Body of pancreas (tissue), 4 donors: ENCODE results near the gene CREB5. TPM values are rescaled to one million over a fixed set of nuclear protein-coding genes. Genes with fewer than 3 reads are reported as not detected.

Source experiments
- ATAC-seq: fragments of 150-250 bp; one replicate; pipeline ENCODE4 v1.9.1; 2016
- DNase-seq, 4 donors: peaks; one replicate each; pipeline ENCODE4 v3.0.0-alpha.2; 2019
- H3K27ac ChIP-seq, 4 donors: fragments of 200-600 bp; sonication (generic); 1 replicate in 3 of 4; 2 replicates in 1 of 4; pipeline versions ENCODE4 v1.5.1 to v1.6.1; 2016 to 2019; ENCODE audit warnings: mild to moderate bottlenecking in 1 of 4, mixed read lengths in 1 of 4, moderate library complexity in 1 of 4
- H3K27me3 ChIP-seq, 2 donors: fragments of 200-600 bp; sonication (generic); one replicate each; pipeline ENCODE4 v1.6.0; 2016; ENCODE audit warnings: mild to moderate bottlenecking in 1 of 2
- H3K36me3 ChIP-seq, 2 donors: fragments of 200-600 bp; sonication (generic); replicated peaks in 1 of 2; 2 replicates each; pipeline ENCODE4 v1.5.1; 2016; ENCODE audit warnings: low read depth in 2 of 2; ENCODE audit not compliant: insufficient read depth in 1 of 2
- H3K4me1 ChIP-seq: fragments of 200-600 bp; sonication (generic); one replicate; pipeline ENCODE4 v1.6.0; 2016
- H3K4me3 ChIP-seq, 2 donors: fragments of 200-600 bp; sonication (generic); 1 replicate in 1 of 2; 2 replicates in 1 of 2; pipeline ENCODE4 v1.5.1; 2016 to 2019
- H3K9me3 ChIP-seq, 3 donors: fragments of 200-600 bp; sonication (generic); 1 replicate in 2 of 3; 2 replicates in 1 of 3; pipeline ENCODE4 v1.5.1; 2016
- POLR2A ChIP-seq, 3 donors: fragments of 450-650 bp; IDR thresholded peaks; one replicate each; pipeline ENCODE4 v1.6.1; 2016; ENCODE audit warnings: antibody characterized with exemption in 3 of 3, mild to moderate bottlenecking in 2 of 3
- WGBS, 2 donors: methylation state at CpG; one replicate each; pipeline ENCODE4 v1.1.5; 2017; 5-methylcytosine and 5-hydroxymethylcytosine counted together
- intact Hi-C: fragments of 100-400 bp; cut with DNase I; formaldehyde crosslinking; loops from one replicate; pipeline ENCODE4 v1.15.1; 2023
- total RNA-seq, 2 donors: library from RNA; depleted of rRNA; stranded (reverse); fragments of >200 nt; gene quantifications; one replicate each; pipeline ENCODE4 v1.1.0, GENCODE V29; 2016
- TF ChIP-seq, protein P1 (sequence below), 7 experiments: fragments of 450-650 bp in 4 of 7; fragments of 200-600 bp in 3 of 7; sonication (generic) in 3 of 7; IDR thresholded peaks; one replicate each; pipeline ENCODE4 v1.5.1; 2016 to 2019; ENCODE audit warnings: antibody characterized with exemption in 7 of 7

The CREB5 gene
- total RNA-seq, 2 donors from 2014 or later, result 10.4 to 25.7 TPM

DNA sequence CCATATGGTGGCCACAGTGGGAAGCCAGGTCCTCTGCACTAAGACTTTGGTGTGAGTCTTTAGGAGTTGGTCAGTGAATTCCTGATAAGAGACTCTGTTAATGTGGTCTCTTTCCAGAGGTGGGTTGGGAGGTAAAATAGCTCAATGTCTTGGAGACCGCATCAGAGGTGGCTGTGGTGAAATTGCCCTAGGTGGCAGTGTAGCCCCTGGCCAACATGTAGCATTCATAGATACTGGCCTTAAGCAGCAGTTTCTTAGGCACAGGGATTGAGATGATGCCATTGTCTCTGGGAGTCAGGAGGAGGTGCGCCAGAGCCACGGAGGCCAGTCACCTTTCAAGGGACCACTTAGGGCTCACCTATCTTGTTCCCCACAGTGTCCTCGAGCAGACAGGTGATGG lies 202.8 kb downstream of the CREB5 start:
- 79 to 93% methylated on average over 4 of the region's 4 CpGs for WGBS, 2 donors
- intact Hi-C loops, result no loop called here
- Histone ChIP-seq H3K4me1 (peaks cover 3% of the 10 kb centered on the region), H3K4me3 (no peak overlapping the region), H3K9me3 (no peaks in the 10 kb centered on the region), H3K36me3 (no peaks in the 10 kb centered on the region), H3K27me3 (no peaks in the 10 kb centered on the region), H3K27ac (no peak overlapping the region)
- TF ChIP-seq POLR2A (IDR thresholded peaks at IDR 0.05), result no peak
- TF ChIP-seq, protein P1, sequence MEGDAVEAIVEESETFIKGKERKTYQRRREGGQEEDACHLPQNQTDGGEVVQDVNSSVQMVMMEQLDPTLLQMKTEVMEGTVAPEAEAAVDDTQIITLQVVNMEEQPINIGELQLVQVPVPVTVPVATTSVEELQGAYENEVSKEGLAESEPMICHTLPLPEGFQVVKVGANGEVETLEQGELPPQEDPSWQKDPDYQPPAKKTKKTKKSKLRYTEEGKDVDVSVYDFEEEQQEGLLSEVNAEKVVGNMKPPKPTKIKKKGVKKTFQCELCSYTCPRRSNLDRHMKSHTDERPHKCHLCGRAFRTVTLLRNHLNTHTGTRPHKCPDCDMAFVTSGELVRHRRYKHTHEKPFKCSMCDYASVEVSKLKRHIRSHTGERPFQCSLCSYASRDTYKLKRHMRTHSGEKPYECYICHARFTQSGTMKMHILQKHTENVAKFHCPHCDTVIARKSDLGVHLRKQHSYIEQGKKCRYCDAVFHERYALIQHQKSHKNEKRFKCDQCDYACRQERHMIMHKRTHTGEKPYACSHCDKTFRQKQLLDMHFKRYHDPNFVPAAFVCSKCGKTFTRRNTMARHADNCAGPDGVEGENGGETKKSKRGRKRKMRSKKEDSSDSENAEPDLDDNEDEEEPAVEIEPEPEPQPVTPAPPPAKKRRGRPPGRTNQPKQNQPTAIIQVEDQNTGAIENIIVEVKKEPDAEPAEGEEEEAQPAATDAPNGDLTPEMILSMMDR (IDR thresholded peaks at IDR 0.05), result peak in 2 of 7 experiments; percentile 14 to 18
- DNase-seq, result no peak
- ATAC-seq, result no peak

DNA sequence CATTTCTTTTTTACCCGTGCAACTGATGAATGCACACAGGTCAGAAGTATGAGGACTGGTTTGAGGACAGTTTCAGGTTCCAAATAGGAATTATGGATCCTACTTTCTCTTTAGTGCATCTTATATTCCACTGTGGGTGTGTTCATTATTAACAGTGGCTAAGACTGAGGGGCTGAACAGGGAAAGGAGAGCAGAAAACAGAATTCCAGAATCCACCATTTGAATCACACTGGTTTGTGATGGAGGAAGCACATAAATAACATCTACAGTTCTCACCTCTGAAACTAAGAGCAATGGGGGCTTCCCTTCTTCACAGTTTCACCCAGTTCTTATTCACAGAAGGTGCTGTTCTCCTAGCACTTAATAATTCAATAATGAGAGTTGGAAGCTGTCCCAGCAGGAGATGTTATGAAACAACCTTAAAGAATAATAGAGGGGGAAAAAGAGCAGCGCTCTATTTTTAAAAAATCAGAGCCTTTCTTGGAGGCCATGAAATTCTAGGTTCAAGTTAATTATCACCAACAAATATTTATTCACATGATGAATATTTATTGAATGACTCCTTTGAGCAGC lies 205.1 kb downstream of the CREB5 start:
- intact Hi-C loops, result no loop called here
- H3K4me1 ChIP-seq, result peaks cover 3% of the 10 kb centered on the region
- ATAC-seq (no peak), DNase-seq (no peak)
- H3K4me3 ChIP-seq, result no peak overlapping the region
- no peaks in the 10 kb centered on the region for H3K9me3 ChIP-seq
- 83 to 89% methylated on average over 2 of the region's 2 CpGs for WGBS, 2 donors
- H3K27me3 ChIP-seq, result no peaks in the 10 kb centered on the region
- TF ChIP-seq, protein P1 (IDR thresholded peaks at IDR 0.05), result no peak
- TF ChIP-seq POLR2A (IDR thresholded peaks at IDR 0.05), result no peak
- H3K27ac ChIP-seq, result no peak overlapping the region
- H3K36me3 ChIP-seq, result no peaks in the 10 kb centered on the region

DNA sequence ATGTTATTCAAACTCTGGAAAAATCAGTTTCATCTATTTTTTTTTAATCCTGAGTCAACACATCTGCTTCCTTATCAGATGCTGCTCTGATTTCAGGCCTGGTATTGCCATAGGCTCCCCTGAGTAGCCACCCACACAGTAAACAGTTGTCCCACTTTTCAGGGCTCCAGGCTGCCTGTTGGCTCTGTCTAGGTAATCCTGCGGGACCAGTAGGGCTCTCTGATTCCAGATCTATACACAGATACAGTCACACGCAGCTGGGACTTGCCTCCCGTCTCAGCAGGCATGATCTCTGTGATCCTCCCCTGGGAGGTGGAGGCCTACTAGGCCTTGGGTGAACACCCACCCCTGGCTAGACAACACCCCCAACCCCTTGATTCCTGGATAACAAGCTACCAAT lies 206.1 kb downstream of the CREB5 start:
- H3K4me3 ChIP-seq, result no peak overlapping the region
- ATAC-seq (no peak), DNase-seq (peak in 1 of 4 donors; percentile 6)
- H3K27me3 ChIP-seq, result no peaks in the 10 kb centered on the region
- WGBS, 2 donors, result 71 to 80% methylated on average over 3 of the region's 3 CpGs
- H3K9me3 ChIP-seq, result no peaks in the 10 kb centered on the region
- H3K4me1 ChIP-seq, result peaks cover 3% of the 10 kb centered on the region
- H3K36me3 ChIP-seq, result no peaks in the 10 kb centered on the region
- intact Hi-C loops, result no loop called here
- no peak for TF ChIP-seq POLR2A (IDR thresholded peaks at IDR 0.05)
- TF ChIP-seq, protein P1 (IDR thresholded peaks at IDR 0.05), result no peak
- H3K27ac ChIP-seq, result no peak overlapping the region

DNA sequence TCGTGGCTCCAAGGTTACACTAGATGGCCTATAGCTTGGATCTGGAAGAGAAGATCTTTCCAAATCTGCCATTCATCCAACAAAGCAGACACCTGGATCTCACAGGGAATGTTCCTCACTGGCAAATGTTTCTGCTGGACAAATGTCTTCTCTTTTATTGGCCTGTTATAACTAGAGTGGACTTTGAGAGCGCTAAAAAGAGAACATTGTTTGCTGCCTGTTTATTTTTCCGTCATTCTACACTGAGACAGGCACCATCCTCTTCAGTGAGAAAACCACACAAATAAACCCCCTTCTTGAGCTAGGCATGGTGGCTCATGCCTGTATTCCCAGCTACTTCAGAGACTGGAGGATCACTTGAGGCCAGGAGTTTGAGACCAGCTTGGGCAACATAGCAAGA lies 206.9 kb downstream of the CREB5 start:
- intact Hi-C loops, result no loop called here

More for the DNA sequence above, 206.9 kb downstream of the CREB5 start:
- TF ChIP-seq, protein P1 (IDR thresholded peaks at IDR 0.05), result no peak
- no peak for TF ChIP-seq POLR2A (IDR thresholded peaks at IDR 0.05)
- DNase-seq (no peak), ATAC-seq (no peak)
- H3K27me3 ChIP-seq, result no peaks in the 10 kb centered on the region
- H3K4me3 ChIP-seq, result no peak overlapping the region
- H3K4me1 ChIP-seq, result peaks cover 3% of the 10 kb centered on the region
- H3K36me3 ChIP-seq, result no peaks in the 10 kb centered on the region
- H3K9me3 ChIP-seq, result no peaks in the 10 kb centered on the region
- no peak overlapping the region for H3K27ac ChIP-seq
- 94% methylated on average over 3 of the region's 3 CpGs for WGBS, 2 donors
